Measurements from ENCODE around the gene CCDC88C. TPM values are rescaled to one million over a fixed set of nuclear protein-coding genes. Genes with fewer than 3 reads are reported as not detected.

Gene CCDC88C
- total and polyA plus RNA-seq, 2 donors (not counting 3 experiments of a cell fraction or from before 2014, with no cell fraction given), result 11.4 to 52.1 TPM

DNA sequence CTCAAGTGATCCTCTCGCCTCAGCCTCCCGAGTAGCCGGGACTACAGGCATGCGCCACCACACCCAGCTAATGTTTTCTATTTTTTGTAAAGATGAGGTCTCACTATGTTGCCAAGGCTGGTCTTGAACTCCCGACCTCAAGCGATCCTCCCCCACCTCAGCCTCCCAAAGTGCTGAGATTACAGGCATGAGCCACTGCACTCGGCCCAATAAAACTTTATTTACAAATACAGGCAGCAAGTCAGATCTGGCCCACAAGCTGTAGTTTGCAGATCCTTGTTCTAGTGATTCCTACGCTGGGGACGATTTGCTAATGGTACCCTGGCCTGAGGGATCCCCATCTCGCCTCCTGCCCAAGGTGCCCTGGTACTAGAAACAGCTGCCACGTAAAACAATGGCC is 74.6 kb downstream of the CCDC88C start:
- ChIA-PET CTCF (interaction anchor here (0.9 to 1.2 kb wide), 2 partner anchors 16 to 74 kb away, joined by 3 read pairs; partner anchors contain the start of gene CCDC88C), POLR2A (no interaction called here)
- no TSS peak for BruUV-seq (replicated peaks)
- Histone ChIP-seq H3K36me3 (ENCODE audit: control insufficient read depth in 2 of 2, extremely low read depth in 1 of 2, insufficient read depth in 2 of 2, low read length in 2 of 2) (peaks cover 0 to 17% of the 10 kb centered on the region in 2 experiments), H2AFZ (ENCODE audit: low read depth, low read length) (no peak overlapping the region), H3K27ac (ENCODE audit: insufficient read depth, low read depth, low read length) (no peak overlapping the region), H3K79me2 (ENCODE audit: control insufficient read depth, insufficient read depth, low read length) (no peaks in the 10 kb centered on the region), H3K27me3 (ENCODE audit: control insufficient read depth in 2 of 2, insufficient read depth in 2 of 2, low read length in 2 of 2) (no peaks in the 10 kb centered on the region), H3K4me1 (ENCODE audit: control insufficient read depth, extremely low read depth, insufficient read depth, low read length) (peaks cover 13% of the 10 kb centered on the region), H3K9ac (replicated peaks; ENCODE audit: extremely low read depth, insufficient read depth, low read length) (no peak overlapping the region), H3K9me3 (replicated peaks; ENCODE audit: control insufficient read depth, insufficient read depth, low read length) (no peaks in the 10 kb centered on the region), H3K9me1 (replicated peaks; ENCODE audit: control insufficient read depth, extremely low read depth, insufficient read depth, low read length) (no peaks in the 10 kb centered on the region), H3K4me3 (replicated peaks in 1 of 3; ENCODE audit: insufficient read depth in 1 of 3, low read depth in 1 of 3, low read length in 3 of 3) (no peak overlapping the region), H4K20me1 (replicated peaks; ENCODE audit: control insufficient read depth, extremely low read depth, insufficient read depth, low read length) (no peaks in the 10 kb centered on the region), H3K4me2 (ENCODE audit: insufficient read depth, low read length) (no peak overlapping the region)
- FAIRE-seq (no peak), DNase-seq (ENCODE audit: low read depth, low spot score) (no peak)
- dilution Hi-C loops (cut with MboI; ENCODE audit: extremely low pct_ligation_motif_present, low sequenced_read_pairs), result no loop called here
- no peak for TF ChIP-seq POLR2A (IDR thresholded peaks at IDR 0.05; ENCODE audit: low read depth, low read length)
- TF ChIP-seq GATA2 (IDR thresholded peaks at IDR 0.05; ENCODE audit: insufficient read depth, insufficient read length, low read depth, low read length), result no peak
- TF ChIP-seq MYC (IDR thresholded peaks at IDR 0.05; ENCODE audit: low read depth, low read length), result no peak
- TF ChIP-seq POLR2AphosphoS5 (IDR thresholded peaks at IDR 0.05; ENCODE audit: insufficient read depth, low read depth, low read length), result no peak
- no peak for TF ChIP-seq EZH2 (IDR thresholded peaks at IDR 0.05; ENCODE audit: borderline replicate concordance, low read depth, low read length, severe bottlenecking)
- no peak for TF ChIP-seq FOS (IDR thresholded peaks at IDR 0.05; ENCODE audit: borderline replicate concordance, insufficient read depth, low read length)
- no peak for TF ChIP-seq JUN (IDR thresholded peaks at IDR 0.05; ENCODE audit: borderline replicate concordance, insufficient read depth, insufficient read length, low read depth)
- no peak for TF ChIP-seq CTCF (IDR thresholded peaks at IDR 0.05; ENCODE audit: extremely low read depth in 1 of 2, insufficient read depth in 1 of 2, low read depth in 1 of 2, low read length in 2 of 2)
- TF ChIP-seq, protein P1, sequence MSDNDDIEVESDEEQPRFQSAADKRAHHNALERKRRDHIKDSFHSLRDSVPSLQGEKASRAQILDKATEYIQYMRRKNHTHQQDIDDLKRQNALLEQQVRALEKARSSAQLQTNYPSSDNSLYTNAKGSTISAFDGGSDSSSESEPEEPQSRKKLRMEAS (IDR thresholded peaks at IDR 0.05; ENCODE audit: insufficient read depth, insufficient read length), result no peak
- intact Hi-C loops (cut with micrococcal nuclease), result no loop called here

Measured in endothelial cell of umbilical vein (primary cell).